ENCODE measurements around the gene CLCN1.

Gene CLCN1

GRCh38 chr7:143295870-143296269, 20.0 kb upstream of the CLCN1 start:
- TF ChIP-seq, protein P1, sequence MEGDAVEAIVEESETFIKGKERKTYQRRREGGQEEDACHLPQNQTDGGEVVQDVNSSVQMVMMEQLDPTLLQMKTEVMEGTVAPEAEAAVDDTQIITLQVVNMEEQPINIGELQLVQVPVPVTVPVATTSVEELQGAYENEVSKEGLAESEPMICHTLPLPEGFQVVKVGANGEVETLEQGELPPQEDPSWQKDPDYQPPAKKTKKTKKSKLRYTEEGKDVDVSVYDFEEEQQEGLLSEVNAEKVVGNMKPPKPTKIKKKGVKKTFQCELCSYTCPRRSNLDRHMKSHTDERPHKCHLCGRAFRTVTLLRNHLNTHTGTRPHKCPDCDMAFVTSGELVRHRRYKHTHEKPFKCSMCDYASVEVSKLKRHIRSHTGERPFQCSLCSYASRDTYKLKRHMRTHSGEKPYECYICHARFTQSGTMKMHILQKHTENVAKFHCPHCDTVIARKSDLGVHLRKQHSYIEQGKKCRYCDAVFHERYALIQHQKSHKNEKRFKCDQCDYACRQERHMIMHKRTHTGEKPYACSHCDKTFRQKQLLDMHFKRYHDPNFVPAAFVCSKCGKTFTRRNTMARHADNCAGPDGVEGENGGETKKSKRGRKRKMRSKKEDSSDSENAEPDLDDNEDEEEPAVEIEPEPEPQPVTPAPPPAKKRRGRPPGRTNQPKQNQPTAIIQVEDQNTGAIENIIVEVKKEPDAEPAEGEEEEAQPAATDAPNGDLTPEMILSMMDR (IDR thresholded peaks at IDR 0.05; ENCODE audit: low read depth, low read length), result no peak
- DNase-seq (ENCODE audit: extremely low read depth, low read depth), result no peak

GRCh38 chr7:143296686-143297085, 19.2 kb upstream of the CLCN1 start:
- TF ChIP-seq, protein P1 (IDR thresholded peaks at IDR 0.05; ENCODE audit: low read depth, low read length), result no peak
- no peak for DNase-seq (ENCODE audit: extremely low read depth, low read depth)

GRCh38 chr7:143299346-143299745, 16.6 kb upstream of the CLCN1 start:
- TF ChIP-seq, protein P1 (IDR thresholded peaks at IDR 0.05; ENCODE audit: low read depth, low read length), result no peak
- DNase-seq (ENCODE audit: extremely low read depth, low read depth), result no peak

DNA sequence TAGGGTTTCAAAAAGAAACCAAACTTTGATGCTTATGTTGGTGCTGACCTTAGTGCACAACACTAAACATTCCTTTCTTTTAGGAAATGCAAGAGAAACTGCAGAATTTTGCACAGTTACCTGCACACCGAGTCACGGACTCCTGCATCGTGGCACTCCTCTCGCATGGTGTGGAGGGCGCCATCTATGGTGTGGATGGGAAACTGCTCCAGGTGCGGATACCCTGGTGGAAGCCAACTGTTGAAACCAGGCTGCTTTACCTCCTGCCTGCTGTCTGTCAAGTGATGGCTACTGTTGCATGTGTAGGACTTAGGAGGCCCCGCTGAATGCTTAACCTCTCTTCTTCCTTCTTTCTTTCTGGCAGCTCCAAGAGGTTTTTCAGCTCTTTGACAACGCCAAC, 16.1 kb upstream of the CLCN1 start:
- DNase-seq (ENCODE audit: extremely low read depth, low read depth), result no peak
- TF ChIP-seq, protein P1 (IDR thresholded peaks at IDR 0.05; ENCODE audit: low read depth, low read length), result peak; percentile 29

DNA sequence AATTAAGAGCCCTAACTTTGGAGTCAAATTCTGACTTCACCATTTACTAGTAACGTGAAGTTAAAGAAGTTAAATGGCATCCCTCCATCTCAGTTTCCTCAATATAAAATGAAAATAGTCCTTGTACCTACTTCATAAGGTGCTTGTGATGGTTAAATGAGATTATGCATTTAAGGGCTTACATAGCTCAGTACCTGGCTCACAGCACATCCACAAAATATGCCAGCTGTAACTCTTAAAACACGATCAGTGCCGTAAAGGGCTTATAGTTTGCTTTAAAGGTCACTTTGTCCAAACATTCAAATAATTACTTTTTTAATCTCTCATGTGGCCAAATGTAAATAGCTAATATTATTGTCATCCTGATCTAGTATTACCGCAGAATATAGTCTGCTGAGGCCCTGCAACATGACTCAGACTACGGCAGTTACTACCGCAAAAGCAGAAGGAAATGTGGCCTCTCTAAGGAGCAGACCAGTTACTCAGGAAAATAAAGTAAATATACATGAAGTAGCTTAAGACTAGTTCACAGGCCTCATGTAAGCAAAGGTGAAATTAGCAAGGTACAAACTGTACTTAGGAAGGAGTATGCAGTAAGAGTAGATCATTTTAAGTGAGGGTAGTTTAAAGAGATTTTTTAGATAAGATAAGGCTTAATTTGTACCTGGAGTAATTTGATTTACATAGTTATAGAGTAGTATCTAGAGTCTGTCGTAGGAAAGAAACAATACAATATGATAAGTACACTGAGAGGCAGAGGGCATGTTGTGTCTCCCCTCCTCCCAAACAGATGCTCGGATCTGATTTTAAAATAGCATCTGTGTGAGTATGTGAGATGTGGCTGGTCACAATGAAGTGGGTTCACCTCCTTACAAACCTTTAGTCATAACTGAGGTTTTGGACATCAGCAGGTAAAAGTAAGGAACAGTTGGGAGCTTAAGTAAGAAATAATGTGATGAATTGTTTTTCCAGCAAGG, 14.7 kb upstream of the CLCN1 start:
- TF ChIP-seq, protein P1 (IDR thresholded peaks at IDR 0.05; ENCODE audit: low read depth, low read length), result no peak
- DNase-seq (ENCODE audit: extremely low read depth, low read depth), result no peak

DNA sequence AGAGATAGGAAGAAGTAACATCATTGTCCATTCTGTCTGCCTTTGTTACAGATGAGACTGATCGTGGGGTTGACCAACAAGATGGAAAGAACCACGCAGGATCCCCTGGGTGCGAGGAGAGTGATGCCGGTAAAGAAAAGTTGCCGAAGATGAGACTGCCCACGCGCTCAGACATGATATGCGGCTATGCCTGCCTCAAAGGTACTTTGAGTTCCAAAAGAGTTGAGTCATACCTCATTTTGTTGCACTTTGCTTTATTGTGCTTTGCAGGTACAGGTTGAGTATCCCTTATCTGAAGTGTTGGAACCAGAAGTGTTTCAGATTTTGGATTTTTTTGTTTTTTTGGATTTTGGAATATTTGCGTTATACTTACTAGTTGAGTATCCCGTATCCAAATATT, 12.2 kb upstream of the CLCN1 start:
- TF ChIP-seq, protein P1 (IDR thresholded peaks at IDR 0.05; ENCODE audit: low read depth, low read length), result no peak

DNA sequence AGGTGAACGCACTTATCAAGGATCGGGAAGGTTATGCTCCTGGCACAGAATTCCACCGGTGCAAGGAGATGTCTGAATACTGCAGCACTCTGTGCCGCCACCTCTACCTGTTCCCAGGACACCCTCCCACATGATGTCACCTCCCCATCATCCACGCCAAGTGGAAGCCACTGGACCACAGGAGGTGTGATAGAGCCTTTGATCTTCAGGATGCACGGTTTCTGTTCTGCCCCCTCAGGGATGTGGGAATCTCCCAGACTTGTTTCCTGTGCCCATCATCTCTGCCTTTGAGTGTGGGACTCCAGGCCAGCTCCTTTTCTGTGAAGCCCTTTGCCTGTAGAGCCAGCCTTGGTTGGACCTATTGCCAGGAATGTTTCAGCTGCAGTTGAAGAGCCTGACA, 11.0 kb upstream of the CLCN1 start:
- DNase-seq (ENCODE audit: extremely low read depth, low read depth), result no peak
- TF ChIP-seq, protein P1 (IDR thresholded peaks at IDR 0.05; ENCODE audit: low read depth, low read length), result no peak

More for the DNA sequence above, 12.2 kb upstream of the CLCN1 start:
- no peak for DNase-seq (ENCODE audit: extremely low read depth, low read depth)
